ENCODE results near the gene C6orf163. TPM values are rescaled to one million over a fixed set of nuclear protein-coding genes. Genes with fewer than 3 reads are reported as not detected.

C6orf163 gene
- total RNA-seq, 2 experiments from 2014 or later = 3.2 to 3.4 TPM

GRCh38 chr6:87407901-87408720 is 63.5 kb downstream of the C6orf163 start, which contains the start of gene CFAP206:
CFAP206 (plus strand) TSS chr6:87407972; CDS start chr6:87409840, 1,868 bp downstream.
- DNase-seq (peak; percentile 87), ATAC-seq (ENCODE audit: low read depth) (peak; percentile 87)
- H3K27me3 Mint-ChIP-seq = peaks cover 30% of the 10 kb centered on the region
- H3K27ac Mint-ChIP-seq = no peak within 1 kb of the TSS
- H3K4me1 Mint-ChIP-seq = peaks cover 4% of the 10 kb centered on the region
- POLR2A ChIA-PET = interaction anchor here (0.9 to 1.9 kb wide), 2 partner anchors 15 to 294 kb away, joined by 3 to 8 read pairs; partner anchors contain the start of gene AKIRIN2
- peak within 1 kb of the TSS; percentile 83 for H3K4me3 Mint-ChIP-seq
- no peaks in the 10 kb centered on the region for H3K36me3 Mint-ChIP-seq
- no peaks in the 10 kb centered on the region for H3K9me3 Mint-ChIP-seq

GRCh38 chr6:87408721-87409155 is 64.1 kb downstream of the C6orf163 start:
- no peaks in the 10 kb centered on the region for H3K9me3 Mint-ChIP-seq
- H3K27ac Mint-ChIP-seq = no peak overlapping the region
- H3K4me1 Mint-ChIP-seq = peaks cover 4% of the 10 kb centered on the region
- peak overlapping the region; percentile 83 for H3K4me3 Mint-ChIP-seq
- POLR2A ChIA-PET = interaction anchor here (1.9 kb wide), 1 partner anchor 293 kb away, joined by 8 read pairs; the partner anchor contains the start of gene AKIRIN2
- H3K36me3 Mint-ChIP-seq = no peaks in the 10 kb centered on the region
- no peak for DNase-seq
- peaks cover 30% of the 10 kb centered on the region for H3K27me3 Mint-ChIP-seq
- ATAC-seq (ENCODE audit: low read depth) = no peak

Other genes with a start within 250 kb of the C6orf163 start
- not detected for gene CGA, start 249.7 kb upstream of the C6orf163 start, total RNA-seq
- 10 to 100 TPM; 70.2 to 77.6 TPM for gene ZNF292, start 189.2 kb upstream of the C6orf163 start, total RNA-seq
- gene SMIM8, start 22.2 kb upstream of the C6orf163 start, total RNA-seq = 10 to 100 TPM; 11.9 to 12.2 TPM
- not detected for gene GJB7, start 15.5 kb upstream of the C6orf163 start, total RNA-seq
- gene CFAP206, start 63.2 kb downstream of the C6orf163 start, total RNA-seq = not detected
- 10 to 100 TPM; 14.1 to 14.9 TPM for gene SLC35A1, start 128.2 kb downstream of the C6orf163 start, total RNA-seq
- gene RARS2, start 245.2 kb downstream of the C6orf163 start, total RNA-seq = 10 to 100 TPM; 25.4 to 26.8 TPM
- 10 to 100 TPM; 28.2 to 32.2 TPM for gene ORC3, start 245.3 kb downstream of the C6orf163 start, total RNA-seq

All from activated naive CD8-positive, alpha-beta T cell treated with anti-CD3 and anti-CD28 coated beads, Interleukin-2, amount 10 ng/mL, durations not matched to agents 7 days and 5 days (primary cell).